GOT3 (cell line): ENCODE measurements around the gene SELENOH.
"Not testable (repeated sequence)": the region's sequence is repeated elsewhere in the genome, so short reads cannot be mapped to it uniquely, and the experiment has no call there.

Source experiments
- DNase-seq: peaks from one replicate; lab custom pipeline; 2025; ENCODE audit warnings: mixed read lengths; lab: John Stamatoyannopoulos, UW

SELENOH gene, protein sequence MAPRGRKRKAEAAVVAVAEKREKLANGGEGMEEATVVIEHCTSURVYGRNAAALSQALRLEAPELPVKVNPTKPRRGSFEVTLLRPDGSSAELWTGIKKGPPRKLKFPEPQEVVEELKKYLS

DNA sequence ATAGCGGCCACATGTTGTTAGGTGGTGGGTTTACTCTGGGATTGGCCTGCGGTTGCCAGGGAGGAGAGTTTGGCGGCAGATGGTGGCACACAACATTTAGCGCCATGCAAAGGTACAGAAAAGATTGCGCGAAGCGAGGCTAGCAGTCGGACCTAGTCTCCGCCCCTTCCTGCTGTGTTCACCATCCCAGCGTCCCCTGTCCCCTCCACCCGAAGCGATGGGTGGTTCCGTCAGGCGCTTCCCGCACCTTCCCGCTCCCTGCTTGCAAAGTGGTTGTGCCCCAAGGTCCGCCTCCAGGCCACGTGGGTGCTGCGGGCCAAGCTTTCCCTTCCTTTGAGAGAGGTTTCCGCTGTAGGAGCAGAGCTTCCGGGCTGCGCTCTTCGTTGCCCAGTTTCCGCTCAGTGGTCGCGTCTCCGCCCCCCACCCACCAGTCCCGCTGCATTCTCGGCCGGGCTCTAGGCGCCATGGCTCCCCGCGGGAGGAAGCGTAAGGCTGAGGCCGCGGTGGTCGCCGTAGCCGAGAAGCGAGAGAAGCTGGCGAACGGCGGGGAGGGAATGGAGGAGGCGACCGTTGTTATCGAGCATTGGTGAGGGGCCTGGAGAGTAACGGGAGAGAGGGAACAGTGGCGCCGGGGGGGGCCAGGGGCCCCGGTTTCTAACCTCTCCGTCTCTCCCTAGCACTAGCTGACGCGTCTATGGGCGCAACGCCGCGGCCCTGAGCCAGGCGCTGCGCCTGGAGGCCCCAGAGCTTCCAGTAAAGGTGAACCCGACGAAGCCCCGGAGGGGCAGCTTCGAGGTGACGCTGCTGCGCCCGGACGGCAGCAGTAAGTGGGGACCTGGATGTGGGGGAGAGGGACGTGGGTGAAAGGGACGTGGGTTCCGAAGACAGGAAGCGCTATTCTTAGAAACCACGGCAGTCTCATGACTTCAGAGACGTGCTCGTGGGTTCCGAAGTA, at the start of gene SELENOH:
Gene SELENOH (plus strand): TSS at position 360 of the 955 bp plus-strand sequence. CDS start 105 bp downstream, at position 465.
- DNase-seq: peak; percentile 86

DNA sequence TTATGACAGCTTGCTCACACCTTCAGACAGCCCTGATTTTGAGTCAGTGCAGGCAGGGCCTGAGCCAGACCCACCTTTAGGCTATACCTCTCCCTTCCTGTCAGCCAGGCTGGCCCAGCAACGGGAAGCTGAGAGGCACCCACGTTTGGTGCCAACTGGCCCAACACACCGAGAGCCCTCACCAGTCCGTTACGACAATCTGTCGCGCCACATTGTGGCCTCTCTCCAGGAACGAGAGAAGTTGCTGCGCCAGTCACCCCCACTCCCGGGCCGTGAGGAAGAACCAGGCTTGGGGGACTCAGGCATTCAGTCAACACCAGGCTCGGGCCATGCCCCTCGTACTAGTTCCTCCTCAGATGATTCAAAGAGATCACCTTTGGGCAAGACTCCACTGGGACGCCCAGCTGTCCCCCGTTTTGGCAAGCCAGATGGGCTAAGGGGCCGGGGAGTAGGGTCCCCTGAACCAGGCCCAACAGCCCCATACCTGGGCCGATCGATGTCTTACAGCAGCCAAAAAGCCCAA, 42.4 kb upstream of the SELENOH start:
- DNase-seq: no peak

DNA sequence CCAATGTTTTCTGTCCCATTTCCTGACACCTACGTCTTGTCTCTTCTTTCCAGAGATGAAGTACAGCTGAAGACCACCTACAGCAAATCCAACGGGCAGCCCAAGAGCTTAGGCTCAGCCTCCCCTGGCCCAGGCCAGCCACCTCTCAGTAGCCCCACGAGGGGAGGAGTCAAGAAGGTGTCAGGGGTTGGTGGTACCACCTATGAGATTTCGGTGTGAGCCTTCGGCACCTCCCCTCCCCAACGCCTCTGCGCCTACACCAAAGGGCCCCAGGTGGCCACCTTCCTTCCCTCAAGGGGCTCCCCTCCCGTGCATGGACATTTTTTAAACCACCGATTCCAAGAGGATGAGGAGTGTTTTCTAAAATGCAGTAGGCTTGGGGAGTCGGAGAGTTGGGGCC, 41.5 kb upstream of the SELENOH start:
- DNase-seq: no peak

DNA sequence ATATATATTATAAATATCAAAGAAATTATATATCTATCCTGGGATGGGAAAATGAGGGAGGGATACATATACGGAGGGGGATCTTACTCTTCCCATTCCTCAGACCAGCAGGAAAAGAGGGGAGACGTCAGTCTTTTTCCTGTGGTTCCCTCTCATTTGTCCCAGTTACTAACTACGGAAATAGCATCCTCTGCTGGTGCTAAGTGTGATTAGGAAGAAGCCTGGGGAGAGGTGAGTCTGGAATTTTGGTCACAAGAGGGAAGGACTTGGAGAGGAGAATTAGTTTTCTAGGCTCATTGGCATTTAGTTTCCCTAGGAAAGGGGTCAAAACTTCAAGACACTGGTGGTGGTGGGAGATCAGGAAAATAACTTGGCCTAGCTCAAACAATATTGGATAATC, 40.9 kb upstream of the SELENOH start:
- DNase-seq: no peak

DNA sequence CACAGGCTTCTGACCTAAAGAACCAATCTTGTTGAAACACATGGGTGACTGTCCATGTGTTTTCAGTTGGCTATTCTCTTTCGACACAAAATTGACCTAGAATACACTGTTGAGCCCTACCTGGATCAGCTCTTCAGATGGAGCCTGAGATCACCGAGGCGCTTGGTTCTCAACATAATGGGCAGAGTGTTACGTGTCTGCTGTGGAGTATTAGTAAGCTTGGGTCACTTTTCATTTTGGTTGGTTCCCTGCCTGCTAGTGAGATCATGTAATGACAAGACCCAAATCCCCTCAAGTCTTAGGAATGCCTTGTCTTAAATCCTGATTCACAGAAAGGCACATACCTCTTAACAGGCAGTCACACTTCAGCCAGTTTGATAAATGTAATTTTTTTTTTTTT, 38.0 kb upstream of the SELENOH start:
- DNase-seq: no peak

DNA sequence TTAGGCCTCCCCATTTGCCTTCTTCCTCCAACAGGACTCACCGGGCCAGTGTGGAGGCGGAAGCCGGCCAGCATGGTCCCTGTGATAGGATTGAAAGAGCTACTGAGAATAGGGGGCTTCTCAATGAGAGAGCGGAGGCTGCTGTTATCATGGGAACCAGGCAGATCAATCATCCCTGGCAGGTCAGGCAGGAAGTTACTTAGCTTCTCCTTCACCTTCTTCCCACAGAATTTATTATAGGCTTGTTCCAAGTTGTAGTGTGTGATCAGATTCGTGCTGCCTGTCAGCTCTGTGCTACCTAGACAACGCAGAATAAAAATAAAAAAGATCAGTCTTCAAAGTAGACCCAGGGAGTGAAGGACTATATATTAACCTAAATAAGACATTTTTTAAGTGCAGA, 36.4 kb upstream of the SELENOH start:
- no peak for DNase-seq

DNA sequence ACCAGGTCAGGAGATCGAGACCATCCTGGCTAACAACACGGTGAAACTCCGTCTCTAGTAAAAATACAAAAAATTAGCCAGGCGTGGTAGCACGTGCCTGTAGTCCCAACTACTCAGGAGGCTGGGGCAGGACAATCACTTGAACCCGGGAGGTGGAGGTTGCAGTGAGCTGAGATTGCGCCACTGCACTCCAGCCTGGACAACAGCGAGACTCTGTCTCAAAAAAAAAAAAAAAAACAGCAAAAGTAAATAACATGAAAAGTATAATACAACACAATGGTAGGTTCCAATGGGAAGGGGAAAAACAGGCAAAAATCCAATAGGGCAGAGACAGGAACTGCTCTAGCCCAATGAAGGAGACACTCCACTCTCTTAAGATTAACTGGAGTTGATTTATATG, 35.9 kb upstream of the SELENOH start:
- not testable (repeated sequence) for DNase-seq

DNA sequence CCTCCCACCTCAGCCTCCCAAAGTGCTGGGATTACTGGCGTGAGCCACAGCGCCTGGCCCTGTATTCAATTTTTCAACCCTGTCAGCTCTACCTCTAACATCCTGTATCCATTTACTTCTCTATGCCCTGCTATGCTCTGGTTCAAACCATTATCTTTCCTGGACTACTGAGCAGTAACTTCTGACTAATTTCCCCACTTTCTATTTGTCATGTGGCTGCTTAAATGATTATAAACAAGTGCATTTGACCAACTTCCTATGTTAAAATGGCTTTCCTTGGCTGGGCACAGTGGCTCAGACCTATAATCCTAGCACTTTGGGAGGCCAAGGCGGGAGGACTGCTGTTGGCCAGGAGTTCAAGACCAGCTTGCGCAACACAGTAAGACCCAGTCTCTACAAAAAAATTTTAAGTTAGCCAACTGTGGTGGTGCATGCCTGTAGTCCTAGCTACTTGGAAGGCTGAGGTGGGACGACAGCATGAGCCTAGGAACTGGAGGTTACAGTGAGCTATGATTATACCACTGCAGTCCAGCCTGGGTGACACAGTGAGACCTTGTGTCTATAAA, 31.4 kb upstream of the SELENOH start:
- no peak for DNase-seq

DNA sequence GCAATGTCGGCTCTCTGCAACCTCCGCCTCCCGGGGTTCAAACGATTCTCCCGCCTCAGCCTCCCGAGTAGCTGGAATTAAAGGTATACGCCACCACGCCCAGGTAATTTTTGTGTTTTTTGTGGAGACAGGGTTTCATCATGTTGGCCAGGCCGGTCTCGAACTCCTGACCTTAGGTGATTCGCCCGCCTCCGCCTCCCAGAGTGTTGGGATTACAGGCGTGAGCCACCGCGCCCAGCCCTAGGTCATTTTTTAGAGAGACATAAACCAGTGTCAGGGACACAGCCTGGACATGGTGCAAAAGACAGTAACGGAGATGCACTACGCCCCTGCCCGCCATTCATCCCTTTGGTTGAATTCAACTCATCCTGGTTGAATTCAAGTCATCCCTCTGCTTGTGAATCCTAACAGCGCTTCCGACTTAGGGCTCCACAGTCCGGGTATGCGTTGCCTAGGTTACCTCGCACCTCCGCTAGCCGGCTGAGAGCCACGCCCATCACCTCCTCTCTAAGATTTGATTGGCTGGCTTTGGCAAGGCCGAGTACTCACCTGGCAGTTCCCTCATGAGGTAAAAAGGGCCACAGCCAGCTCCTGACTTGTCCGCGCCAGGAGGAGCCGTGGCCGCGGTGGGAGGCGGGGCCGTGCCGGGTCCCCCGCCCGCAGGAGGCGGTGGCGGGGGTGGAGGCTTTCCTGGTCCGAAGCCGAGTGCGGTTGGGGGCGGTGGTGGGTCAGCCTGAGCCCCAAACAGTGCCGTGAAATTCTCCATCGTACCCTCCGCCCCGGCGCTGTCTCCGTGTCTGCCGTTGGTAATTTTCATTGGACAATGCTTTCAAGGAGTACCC, 29.7 kb upstream of the SELENOH start, which contains the start of gene MED19:
Gene MED19 (minus strand): TSS at position 802 of the 842 bp plus-strand sequence. CDS start 36 bp downstream, at position 766.
- no peak for DNase-seq

DNA sequence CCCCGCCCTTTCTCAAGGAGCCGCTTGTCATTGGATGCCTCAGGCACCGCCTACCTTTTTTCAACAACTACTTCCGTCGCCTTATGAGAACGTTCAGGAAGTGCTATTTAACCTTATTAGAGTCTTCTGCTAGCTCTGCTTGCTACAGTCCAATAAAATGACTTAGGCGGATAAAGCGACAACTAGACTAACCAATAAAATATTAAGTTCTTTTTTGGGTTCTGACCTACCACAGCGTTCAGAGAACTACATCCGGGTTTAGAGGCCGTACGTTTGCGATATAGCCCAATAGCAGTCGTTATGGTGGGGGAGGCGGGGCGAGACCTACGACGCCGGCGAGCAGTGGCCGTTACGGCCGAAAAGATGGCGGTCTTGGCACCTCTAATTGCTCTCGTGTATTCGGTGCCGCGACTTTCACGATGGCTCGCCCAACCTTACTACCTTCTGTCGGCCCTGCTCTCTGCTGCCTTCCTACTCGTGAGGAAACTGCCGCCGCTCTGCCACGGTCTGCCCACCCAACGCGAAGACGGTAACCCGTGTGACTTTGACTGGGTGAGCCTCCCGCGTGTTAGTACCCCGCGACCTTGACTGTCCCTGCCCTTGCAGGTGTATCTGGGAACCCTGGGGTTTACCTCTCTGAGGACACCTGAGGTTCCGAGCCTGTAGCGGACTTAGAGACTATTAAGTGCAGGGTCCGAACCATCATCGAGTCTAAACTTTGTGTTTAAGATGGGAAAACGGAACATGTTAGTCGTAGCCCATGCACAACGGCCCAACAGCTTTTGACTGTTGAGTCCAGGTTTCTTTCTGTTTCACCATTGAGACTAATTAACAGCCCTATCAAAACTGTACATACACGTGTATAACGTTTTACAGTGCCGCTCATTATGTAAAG, 28.8 kb upstream of the SELENOH start, which contains the start of gene TMX2:
Gene TMX2 (plus strand): TSS at position 338 of the 895 bp plus-strand sequence. CDS start 26 bp downstream, at position 364.
- DNase-seq: peak; percentile 91

DNA sequence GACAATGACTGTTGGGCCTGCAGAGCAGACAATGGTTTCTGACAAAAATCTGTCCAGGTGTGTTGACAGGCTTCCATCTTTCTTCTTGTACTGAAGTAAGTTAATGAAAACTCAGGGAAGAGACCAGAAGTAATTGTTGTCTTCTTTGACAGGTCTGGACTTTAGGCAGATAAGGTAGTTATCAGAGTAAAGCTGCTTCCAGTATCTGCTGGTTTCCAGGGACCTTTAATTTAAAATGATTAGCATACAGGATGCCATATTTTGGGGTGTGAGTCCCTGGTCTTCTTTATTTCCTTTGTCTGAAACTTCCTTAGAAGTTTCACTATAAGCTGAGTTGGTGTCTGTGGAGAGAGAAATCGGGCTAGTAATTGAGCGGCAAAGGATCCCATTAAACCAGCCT, 27.5 kb upstream of the SELENOH start:
- DNase-seq: no peak

DNA sequence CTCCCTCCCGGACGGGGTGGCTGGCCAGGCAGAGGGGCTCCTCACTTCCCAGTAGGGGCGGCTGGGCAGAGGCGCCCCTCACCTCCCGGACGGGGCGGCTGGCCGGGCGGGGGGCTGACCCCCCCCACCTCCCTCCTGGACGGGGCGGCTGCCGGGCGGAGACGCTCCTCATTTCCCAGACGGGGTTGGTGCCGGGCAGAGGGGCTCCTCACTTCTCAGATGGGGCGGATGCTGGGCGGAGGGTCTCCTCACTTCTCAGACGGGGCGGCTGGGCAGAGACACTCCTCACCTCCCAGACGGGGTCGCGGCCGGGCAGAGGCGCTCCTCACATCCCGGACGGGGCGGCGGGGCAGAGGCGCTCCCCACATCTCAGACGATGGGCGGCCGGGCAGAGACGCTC, 24.6 kb upstream of the SELENOH start:
- not testable (repeated sequence) for DNase-seq

DNA sequence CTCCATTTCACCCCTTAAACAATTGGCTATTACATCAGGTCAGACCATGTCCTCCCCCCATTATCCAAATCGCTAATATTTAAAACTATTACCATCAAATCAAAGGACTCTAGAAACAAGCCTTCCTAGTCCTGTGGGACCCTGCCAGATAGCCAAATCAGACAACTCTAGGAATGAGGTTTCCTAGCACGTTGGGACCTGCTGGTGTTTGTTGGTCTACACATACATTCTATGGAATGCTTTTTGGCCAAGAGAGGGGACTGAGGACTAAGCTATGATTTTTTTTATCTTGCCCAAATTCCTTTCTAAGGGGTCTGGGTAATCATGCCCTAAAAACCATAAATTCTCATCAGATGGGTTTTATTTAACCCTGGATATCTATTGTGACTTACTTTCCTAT, 14.1 kb upstream of the SELENOH start:
- DNase-seq: no peak

DNA sequence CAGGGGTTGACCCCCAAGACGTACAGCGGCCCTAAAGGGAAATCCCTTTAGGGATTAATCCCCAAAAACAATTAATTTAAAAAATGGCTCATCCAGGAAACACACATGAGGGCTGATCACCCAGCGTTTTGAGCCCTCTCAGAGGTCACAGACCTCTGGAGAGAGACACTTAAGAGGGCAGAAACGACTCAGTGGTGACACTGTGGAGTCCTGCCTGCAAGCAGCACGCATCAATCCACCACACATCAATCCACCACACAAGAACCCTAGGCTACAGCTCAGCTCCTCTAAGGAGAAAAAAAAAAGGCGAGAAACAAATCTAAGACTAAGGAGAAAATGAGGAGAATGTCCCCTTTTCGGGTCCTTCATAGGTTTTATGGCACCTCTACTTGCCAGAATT, 12.5 kb upstream of the SELENOH start:
- no peak for DNase-seq

DNA sequence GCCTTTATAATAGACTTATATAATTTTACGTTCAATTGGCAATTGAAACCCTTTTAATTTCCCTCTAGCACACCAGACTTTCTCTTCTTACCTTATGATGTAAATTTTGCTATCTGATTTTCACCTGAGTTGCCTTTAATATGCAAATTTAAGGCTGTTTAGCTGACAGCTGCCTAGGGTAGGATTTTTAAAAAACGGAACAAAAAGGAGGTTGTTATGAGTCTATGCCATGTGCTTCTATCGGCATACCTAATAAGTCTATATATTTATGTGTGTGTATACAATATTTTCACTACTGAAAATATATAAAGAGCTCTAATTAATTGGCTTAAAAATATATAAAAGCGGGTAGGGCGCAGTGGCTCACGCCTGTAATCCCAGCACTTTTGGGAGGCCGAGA, 11.8 kb upstream of the SELENOH start:
- DNase-seq: no peak

DNA sequence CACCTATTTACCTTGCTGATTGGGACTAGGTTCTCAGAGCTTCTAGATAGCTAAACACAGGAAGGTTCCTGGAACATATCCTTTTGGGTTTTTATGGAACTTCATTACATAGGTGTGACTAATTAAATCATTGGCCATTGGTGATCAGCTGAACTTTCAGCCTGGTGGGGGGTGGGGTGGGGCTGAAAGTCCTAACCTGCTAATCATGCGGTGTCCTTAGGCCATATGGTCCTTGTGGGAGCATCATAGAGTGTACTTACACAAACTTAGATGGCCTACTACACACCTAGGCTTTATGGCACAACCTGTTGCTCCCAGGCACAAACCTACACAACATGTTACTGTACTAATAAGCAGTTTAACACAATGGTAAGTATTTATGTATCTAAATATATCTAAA, 8.6 kb upstream of the SELENOH start:
- DNase-seq: no peak

DNA sequence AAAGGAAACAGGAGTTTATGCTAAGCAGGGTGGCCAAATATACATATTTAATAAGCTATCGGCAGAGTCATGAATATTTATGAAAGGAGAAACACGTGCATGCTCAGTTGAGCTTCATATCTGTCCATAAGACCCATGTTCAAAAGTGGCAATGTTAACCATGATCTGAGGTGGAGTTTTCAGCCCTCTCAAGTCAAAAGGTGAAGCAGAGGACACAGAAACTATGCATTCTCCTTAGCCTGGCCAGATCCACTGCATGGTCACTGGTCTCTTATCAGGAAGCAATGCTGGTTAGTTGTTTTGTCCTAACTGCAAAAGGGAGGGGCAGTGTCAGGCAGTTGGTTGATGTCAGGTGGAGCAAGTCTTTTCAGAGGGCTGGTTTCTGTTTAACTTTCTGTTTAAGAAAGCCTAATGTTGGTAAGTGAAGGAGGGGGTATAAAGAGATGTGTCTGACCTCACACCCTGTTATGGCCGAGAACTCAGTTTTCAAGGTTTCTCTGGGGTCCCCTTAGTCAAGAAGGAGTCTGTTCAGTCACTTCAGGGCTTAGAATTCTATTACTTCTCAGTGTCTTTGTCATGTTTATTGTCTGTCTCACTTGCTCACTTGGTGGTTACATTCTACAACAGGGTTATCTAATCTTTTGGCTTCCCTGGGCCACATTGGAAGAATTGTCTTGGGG, 5.5 kb upstream of the SELENOH start:
- no peak for DNase-seq

DNA sequence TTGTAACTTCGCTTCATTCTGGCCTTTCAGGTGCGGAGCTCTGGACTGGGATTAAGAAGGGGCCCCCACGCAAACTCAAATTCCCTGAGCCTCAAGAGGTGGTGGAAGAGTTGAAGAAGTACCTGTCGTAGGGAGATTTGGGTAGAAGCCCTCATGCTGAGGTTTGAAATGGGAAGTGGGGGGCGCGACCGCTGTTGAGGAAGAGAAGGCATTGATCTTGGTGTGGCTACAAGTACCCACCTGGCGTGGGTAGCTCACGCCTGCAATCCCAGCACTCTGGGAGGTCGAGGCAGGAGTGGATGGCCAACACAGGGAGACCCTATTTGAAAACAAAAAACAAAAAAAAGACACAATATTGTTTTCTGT, 779 bp downstream of the SELENOH start:
- DNase-seq: no peak

DNA sequence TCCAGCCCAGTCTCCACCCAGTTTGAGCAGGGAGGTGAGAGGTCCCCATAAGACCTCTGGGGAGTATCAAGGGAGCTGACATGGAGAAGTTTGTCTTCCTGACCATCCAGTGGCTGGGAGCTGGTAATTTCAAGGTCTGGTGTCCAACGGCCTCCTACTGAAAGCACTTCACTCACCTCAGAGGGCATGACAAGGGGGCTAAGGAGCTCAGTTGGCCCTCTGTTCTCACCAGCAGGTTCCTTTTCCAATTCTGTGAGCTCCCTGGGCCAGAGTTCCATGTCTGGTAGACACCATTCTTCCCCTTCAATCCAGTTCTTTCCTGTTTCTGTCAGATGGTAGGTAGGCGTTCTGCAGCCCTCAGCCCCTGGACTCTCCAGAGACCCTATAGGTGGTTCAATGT, 3.1 kb downstream of the SELENOH start:
- DNase-seq: no peak

DNA sequence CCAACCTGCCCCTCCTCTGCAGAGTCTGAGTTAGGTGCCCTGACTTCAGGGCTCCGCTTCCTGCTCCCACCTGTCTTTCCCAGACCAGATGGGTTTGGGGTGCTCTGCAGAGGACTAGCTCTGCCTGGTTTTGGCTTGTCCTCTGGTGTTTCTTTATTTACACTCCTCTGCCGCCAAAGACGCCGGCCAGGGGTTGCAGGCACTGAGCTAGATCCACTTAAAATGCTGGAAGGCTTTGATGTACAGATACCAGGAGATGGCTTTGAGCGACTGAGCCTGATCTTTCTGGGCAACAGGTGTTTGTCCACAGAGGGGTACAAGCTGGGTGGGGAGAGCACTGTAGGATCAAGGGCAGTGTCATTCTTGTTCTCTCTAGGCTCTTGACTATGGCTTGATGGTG, 3.9 kb downstream of the SELENOH start:
- DNase-seq: no peak
